SK-N-SH (cell line): ENCODE measurements around the gene GCA.
A peak's percentile ranks its signal among the peaks of the same experiment; 100 is the strongest.

Source experiments
- CTCF ChIP-seq: fragments of 200-600 bp; sonication (generic); IDR thresholded peaks from 2 replicates; pipeline ENCODE4 v1.6.1; 2017; ENCODE audit warnings: antibody characterized with exemption, mild to moderate bottlenecking, moderate library complexity
- POLR2AphosphoS5 ChIP-seq: IDR thresholded peaks from 2 replicates; pipeline ENCODE4 v1.6.1; 2012; ENCODE audit warnings: low read depth, low read length

GRCh38 chr2:162318328-162319180, 25.4 kb upstream of the GCA start, which contains the start of gene IFIH1:
- TF ChIP-seq CTCF (peak; percentile 56), POLR2AphosphoS5 (no peak; the same call in 1 of the 2 replicates)
